Hepatocyte (in vitro differentiated cells): Measurements from ENCODE around the gene ZNF474.

Experiments
- CTCF ChIP-seq: fragments of 200-600 bp; sonication (generic); IDR thresholded peaks from 2 replicates; pipeline ENCODE4 v1.5.1; 2016; ENCODE audit warnings: antibody characterized with exemption, mild to moderate bottlenecking; ENCODE audit not compliant: poor library complexity
- EZH2 ChIP-seq: fragments of 200-600 bp; sonication (generic); IDR thresholded peaks from 2 replicates; pipeline ENCODE4 v1.6.1; 2016; ENCODE audit warnings: antibody characterized with exemption, mild to moderate bottlenecking, borderline replicate concordance

- no peak for TF ChIP-seq CTCF
- no peak for TF ChIP-seq EZH2
Observed at GRCh38 chr5:122112733-122113558, 16.4 kb upstream of the ZNF474 start.
